Mucosa of gallbladder (tissue), 1 donor: ENCODE results near the gene SDK1. TPM values are rescaled to one million over a fixed set of nuclear protein-coding genes. Genes with fewer than 3 reads are reported as not detected.

Experiments
- DNase-seq: peaks from one replicate; pipeline ENCODE4 v3.0.0-alpha.2; 2020; ENCODE audit warnings: low spot score
- total RNA-seq: library from RNA; stranded (reverse); gene quantifications from one replicate; pipeline ENCODE4 v1.2.1, GENCODE V29; 2021
- donor health status: DM: no; HTN: no; CAD: no.

SDK1 gene
- total RNA-seq, 1 donor from 2014 or later, result 6.6 TPM

GRCh38 chr7:4175346-4175973 lies 874.4 kb downstream of the SDK1 start:
- no peak for DNase-seq

GRCh38 chr7:4177001-4177400 lies 875.9 kb downstream of the SDK1 start:
- no peak for DNase-seq

DNA sequence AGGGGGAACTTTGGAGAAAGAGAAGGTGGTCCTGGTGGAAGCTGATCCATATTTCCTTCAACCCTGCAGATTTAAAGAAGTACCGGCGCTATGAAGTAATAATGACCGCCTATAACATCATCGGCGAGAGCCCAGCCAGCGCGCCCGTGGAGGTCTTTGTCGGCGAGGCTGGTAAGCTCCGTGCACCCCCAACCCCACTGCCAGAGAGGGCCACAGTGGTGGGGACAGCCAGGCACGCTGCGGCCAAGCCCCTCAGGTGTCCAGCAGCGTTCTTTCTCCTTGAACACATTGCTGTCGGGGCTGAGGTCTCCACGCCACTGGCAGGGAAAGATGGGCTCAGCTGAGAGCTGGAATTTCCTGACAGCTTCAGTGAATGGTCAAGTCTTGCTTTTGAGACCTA lies 877.4 kb downstream of the SDK1 start:
- no peak for DNase-seq

DNA sequence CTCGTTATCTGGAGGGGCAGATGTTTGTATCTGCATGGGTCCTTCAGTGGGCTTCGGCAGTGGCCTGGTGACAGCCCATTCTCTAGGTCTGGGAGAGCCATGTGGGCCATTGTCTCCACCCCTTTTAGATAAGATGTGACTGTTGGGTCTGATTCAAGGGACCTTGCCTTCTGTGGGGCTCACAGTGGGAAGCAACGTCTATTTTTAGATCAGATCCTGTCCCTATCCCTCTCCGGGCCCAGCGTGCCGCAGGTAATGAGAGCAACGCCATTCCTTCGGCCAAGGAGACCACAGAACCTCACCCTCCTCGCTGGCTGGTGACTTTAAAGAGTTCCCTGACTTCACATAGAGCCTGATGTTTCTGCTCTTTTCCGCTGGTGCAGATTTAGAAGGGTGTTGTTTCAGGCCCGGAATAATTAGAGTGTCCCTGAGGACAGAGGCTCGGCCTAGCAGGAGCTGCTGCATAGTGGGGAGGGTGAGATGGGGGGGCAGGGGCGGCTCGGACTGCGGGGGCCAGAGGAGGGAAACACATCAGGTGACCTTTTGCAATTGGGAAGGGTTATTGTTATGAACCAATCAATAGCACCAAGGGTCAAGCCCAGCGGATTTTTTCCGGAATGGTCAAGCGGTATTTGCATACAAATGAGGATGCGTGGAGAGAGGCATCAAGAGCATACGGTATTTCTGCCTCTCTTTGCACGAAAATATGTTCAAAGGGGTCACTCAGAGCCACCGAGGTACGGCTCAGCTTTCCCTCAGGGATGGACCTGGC lies 878.0 kb downstream of the SDK1 start:
- DNase-seq, result no peak

DNA sequence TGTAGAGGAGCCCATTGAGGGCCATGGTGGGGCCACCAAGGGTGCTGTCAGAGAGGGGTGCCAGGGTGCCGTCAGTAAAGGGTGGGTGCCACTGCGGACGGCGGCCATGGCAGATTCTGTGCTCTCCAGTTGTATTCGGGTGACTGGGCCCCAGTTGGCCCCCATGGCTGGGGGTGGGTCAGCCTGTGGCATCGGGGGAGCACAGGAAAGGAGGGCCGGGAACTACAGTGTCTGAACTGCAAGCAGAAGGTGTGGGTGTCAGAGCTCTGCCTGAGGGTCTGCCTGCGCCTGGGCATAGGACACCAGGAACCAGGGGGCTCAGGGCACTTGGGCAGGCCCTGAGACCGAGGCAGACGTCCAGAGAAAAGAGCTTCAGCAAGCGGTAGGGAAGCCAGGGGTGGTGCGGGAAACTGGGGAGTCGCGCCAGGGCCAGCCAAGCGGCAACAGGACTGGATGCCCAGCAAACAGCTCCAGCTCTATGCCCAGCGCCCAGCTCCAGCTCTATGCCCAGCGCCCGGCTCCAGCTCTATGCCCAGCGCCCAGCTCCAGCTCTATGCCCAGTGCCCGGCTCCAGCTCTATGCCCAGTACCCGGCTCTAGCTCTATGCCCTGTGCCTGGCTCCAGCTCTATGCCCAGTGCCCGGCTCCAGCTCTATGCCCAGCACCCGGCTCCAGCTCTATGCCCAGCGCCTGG lies 878.8 kb downstream of the SDK1 start:
- no peak for DNase-seq

DNA sequence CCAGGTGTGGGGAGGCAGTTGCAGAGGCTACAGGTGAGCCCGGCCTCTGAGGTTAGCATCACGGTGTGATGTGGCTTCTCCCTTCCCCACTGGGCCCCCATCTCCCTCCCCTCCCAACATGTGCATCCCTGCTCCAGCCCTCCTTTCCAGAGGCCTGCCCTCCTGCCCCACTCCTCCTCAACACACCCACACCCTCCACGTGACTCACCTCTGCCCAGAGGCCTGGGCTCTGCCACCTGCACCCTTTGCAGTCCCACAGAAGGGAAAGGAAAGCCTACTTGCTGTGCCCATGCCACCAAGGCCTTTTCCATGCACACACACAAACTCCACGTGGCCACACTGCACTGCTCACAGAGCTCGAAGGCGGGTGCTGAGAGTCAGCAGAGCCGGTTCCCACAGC lies 880.4 kb downstream of the SDK1 start:
- no peak for DNase-seq

DNA sequence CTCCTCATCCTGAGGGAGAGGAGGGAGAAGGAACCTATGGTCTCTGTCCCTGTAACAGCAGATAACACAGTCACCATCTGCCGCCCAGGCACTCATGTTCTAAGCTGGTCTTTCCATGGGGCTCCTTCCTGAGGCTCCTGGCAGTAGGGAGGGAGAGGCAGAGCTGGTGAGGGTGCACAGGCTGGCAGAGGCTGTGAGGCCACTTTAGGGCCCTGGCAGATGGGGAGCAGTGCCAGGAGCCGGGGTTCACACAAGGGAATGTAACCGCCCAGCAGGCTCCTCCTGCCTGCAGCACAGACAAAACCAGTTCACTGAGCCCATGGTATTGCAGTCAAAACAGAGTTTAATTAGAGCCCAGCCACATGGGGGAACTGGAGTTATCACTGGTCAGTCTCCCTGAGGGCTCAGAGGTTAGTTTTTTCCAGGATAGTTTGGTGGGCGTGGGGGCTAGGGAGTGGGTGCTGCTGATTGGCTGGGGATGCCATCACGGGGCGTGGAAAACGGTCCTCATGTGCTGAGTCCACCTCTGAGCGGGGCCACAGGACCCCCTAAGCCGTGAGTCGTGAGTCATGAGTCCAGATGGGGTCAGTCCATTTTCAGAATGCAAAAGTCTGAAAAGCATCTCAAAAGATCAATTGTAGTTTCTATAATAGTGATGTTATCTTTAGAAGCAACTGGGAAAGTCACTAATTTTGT lies 881.7 kb downstream of the SDK1 start:
- no peak for DNase-seq

DNA sequence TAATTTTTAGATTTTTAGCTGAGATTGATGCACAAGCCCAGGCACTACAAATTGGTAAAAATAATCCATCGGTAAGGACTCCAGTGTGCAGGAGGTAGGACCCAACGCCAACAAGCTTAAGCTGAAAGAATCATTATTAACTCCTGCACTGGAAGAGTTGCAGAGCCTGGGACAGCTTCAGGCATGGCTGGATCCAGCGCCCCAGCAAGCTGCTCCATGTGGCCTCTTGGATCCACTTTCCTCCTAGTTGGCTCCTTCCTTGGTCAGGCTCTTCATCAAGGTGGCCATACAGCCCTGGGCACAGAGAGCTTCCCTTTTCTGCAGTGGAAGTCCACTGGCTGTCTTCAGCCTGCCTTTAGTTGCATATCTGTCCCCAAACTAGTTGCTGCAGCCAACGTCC lies 883.6 kb downstream of the SDK1 start:
- no peak for DNase-seq

GRCh38 chr7:4185136-4185535 lies 884.1 kb downstream of the SDK1 start:
- no peak for DNase-seq

DNA sequence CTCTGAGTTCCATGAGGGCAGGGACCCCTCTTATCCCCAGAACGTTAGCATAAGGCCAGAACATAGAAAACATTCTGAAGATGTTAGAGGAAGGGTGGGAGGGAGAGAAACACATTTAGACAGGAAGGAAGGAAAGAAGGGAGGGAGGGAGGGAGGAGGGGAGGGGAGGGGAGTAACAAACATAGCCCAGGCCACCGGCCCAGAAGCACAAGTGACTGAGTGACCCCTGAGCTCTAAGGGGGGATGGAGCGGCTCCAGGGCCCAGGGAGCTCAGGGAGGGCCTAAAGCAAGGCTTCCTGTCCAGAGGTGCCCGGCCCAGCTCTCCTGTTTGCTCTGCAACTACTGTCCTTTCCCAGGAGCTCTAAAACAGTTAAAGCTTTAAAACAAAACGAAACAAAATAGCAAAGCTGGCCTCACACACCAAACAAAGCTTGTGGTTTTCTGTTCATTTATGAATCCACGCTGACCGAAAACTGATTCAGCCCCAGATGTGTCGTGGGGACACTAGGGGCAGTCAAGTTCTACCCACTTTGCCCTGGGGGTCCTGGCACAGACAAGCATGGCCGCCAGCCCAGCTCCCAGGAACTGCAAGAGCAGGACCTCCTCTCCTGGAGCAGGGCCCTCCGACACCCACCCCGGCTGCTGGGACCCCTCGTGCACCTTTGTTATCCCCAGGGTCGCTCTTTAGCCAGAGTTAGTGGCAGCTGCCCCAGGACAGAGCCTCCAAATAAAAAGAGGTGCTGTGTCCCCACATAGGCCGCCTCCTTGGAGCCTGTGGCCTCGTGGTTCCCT lies 884.9 kb downstream of the SDK1 start:
- DNase-seq, result no peak

DNA sequence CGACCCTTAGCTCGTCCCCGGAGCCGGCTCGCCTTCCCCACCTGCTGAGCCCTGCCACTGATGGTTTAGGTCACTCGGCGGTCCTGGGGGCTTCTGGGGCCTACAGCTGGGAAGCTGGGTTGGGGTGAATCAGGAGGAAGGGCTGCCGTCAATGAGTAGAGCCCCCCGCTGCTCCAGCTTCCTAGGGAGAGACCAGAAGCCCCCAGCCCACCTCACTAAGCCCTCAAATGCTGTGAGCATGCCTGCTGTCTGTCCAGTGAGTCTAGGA lies 885.4 kb downstream of the SDK1 start:
- DNase-seq, result no peak

GRCh38 chr7:4188651-4189050 lies 887.6 kb downstream of the SDK1 start:
- DNase-seq, result no peak

GRCh38 chr7:4189131-4189570 lies 888.1 kb downstream of the SDK1 start:
- peak; percentile 69 for DNase-seq

GRCh38 chr7:4190010-4190981 lies 889.2 kb downstream of the SDK1 start:
- no peak for DNase-seq

DNA sequence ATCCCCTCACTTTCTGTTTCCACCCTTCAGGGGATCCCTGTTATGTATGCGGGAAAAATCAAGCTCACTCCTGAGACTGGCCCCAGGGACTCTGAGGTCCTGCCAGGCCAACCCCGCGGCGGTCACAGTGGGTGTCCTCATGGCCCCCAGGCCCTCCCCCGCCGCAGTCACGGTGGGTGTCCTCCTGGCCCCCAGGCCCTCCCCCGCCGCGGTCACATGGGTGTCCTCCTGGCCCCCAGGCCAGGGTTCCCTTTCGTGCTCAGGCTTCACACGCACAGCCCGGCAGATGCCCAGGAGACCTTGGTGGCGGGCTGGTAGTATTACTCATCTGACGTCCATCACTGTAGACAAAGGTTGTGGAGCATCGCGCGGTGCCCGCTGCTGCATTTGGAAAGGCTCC lies 890.0 kb downstream of the SDK1 start:
- no peak for DNase-seq

DNA sequence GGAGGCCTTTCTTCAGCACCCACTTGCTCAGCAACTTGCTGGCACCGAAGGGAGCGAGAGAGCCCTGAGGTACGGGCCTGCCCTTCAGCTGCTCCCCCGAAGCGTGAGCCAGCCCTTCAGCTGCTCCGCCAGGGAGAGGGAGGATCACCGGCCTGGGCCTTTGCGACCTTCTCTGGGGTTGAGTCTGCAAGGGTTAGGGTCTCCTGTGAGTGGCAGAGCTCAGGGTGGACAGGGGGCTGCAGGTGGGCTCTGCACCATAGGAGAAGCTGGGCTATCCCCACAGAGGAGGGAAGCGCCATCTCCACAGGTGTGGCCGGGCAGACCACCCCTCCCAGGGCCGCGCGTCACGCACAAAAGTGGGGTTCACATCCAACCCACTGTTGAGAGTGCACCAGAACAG lies 890.5 kb downstream of the SDK1 start:
- DNase-seq, result no peak

- no peak for DNase-seq
Measured at GRCh38 chr7:4195660-4196059, 894.6 kb downstream of the SDK1 start.

GRCh38 chr7:4196121-4196819 lies 895.2 kb downstream of the SDK1 start:
- DNase-seq, result no peak

DNA sequence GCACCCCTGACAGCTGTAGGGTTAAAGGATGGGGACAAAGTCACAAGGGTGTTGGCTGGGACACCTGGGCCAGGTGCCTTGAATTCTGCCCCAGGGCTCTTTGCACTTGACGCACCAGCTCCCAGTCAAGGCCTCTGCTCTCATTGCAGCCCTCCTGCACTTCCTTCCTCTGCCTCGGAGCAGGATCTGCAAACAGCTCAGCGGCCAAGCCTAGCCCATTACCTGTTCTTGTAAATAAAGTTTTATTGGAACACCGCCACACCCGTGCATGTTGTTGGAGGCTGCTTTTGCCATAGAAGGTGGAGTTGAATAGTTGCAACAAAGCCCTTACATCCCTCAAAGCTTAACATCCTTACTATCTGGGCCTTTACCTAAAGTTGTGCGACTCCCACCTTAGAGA lies 897.2 kb downstream of the SDK1 start:
- DNase-seq, result no peak

- no peak for DNase-seq
Measured at GRCh38 chr7:4200546-4201094, 899.6 kb downstream of the SDK1 start.
